Measurements from ENCODE around the gene HNRNPH2.

Gene HNRNPH2

DNA sequence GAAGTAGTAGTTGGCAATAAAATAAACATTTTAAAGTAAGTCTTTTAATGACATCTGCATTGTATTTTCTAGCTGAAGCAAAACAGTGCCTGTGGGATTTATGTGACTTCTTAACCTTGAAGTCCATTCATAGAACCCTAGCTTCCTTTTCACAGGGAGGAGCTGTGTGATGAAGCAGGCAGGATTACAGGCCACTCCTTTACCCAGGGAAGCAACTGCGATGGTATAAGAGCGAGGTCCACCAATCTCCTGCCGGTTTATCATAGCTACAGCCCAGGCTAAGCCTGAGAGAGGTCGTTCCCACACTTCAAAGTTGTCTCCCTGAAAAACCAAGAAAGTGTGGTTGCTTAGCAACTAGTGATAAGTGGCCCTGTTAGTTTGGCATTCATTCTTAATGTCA, 10.2 kb upstream of the HNRNPH2 start:
- Histone ChIP-seq H3K4me3 (ENCODE audit: low read depth, low read length) (no peak overlapping the region), H3K4me1 (ENCODE audit: control insufficient read depth, insufficient read depth, low read length) (no peaks in the 10 kb centered on the region), H3K27me3 (ENCODE audit: control insufficient read depth, insufficient read depth, low read length) (no peaks in the 10 kb centered on the region), H3K9ac (ENCODE audit: low read depth, low read length) (no peak overlapping the region), H3K36me3 (ENCODE audit: control insufficient read depth, insufficient read depth, low read length) (peaks cover 61% of the 10 kb centered on the region), H3K27ac (ENCODE audit: low read depth, low read length) (peak overlapping the region; percentile 59), H3K9me3 (ENCODE audit: control insufficient read depth, insufficient read depth, low read length) (peaks cover 19% of the 10 kb centered on the region)

DNA sequence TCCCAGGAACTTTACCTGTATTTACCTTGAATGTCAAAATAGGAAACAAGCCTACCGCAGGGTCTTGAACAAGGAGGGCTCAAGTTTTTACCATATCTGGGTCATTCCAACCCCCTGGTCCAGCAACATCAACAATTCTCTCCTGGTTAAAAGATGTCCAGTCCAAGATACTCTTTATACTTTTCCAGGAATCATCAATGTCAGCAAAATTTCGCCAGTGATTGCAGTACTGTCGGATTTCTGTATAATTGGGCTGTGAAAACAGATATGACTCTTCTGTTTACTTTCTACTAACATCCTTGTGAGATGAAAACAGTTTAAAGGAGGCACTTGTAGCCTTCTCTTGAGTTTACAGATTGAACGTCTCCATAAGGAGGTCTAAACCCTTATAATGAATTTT, 9.3 kb upstream of the HNRNPH2 start:
- H3K36me3 ChIP-seq (ENCODE audit: control insufficient read depth, insufficient read depth, low read length) = peaks cover 60% of the 10 kb centered on the region
- H3K4me1 ChIP-seq (ENCODE audit: control insufficient read depth, insufficient read depth, low read length) = no peaks in the 10 kb centered on the region
- H3K4me3 ChIP-seq (ENCODE audit: low read depth, low read length) = no peak overlapping the region
- no peak overlapping the region for H3K9ac ChIP-seq (ENCODE audit: low read depth, low read length)
- H3K9me3 ChIP-seq (ENCODE audit: control insufficient read depth, insufficient read depth, low read length) = peaks cover 17% of the 10 kb centered on the region
- H3K27me3 ChIP-seq (ENCODE audit: control insufficient read depth, insufficient read depth, low read length) = no peaks in the 10 kb centered on the region
- no peak overlapping the region for H3K27ac ChIP-seq (ENCODE audit: low read depth, low read length)

DNA sequence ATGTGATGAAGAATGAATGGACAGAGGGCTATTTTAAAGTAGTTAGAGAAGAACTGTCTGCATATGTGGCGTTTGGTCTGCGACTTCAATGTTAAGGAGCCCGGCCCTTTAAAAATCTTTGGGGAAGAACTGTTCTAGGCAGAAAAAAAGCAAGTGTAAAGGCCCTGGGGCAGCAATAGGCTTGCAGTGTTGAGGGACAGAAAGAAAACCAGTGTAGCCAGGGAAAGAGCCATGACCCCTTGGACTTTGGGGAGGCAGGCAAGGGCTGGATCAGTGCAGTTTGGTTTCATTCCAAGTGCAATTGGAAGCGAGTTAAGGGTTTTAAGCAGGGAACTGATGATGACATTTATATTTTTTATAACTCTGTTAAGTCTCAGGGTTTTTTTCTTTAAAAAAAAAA, 8.2 kb upstream of the HNRNPH2 start:
- Histone ChIP-seq H3K4me1 (ENCODE audit: control insufficient read depth, insufficient read depth, low read length) (no peaks in the 10 kb centered on the region), H3K36me3 (ENCODE audit: control insufficient read depth, insufficient read depth, low read length) (peaks cover 56% of the 10 kb centered on the region), H3K27ac (ENCODE audit: low read depth, low read length) (no peak overlapping the region), H3K9me3 (ENCODE audit: control insufficient read depth, insufficient read depth, low read length) (peaks cover 20% of the 10 kb centered on the region), H3K4me3 (ENCODE audit: low read depth, low read length) (no peak overlapping the region), H3K27me3 (ENCODE audit: control insufficient read depth, insufficient read depth, low read length) (no peaks in the 10 kb centered on the region), H3K9ac (ENCODE audit: low read depth, low read length) (no peak overlapping the region)

- Histone ChIP-seq H3K27ac (ENCODE audit: low read depth, low read length) (peak overlapping the region; percentile 94), H3K9ac (ENCODE audit: low read depth, low read length) (peak overlapping the region; percentile 91), H3K4me3 (ENCODE audit: low read depth, low read length) (peak overlapping the region; percentile 76)
These were observed 765 bp upstream of the HNRNPH2 start for GRCh38 chrX:101407167-101407747.

DNA sequence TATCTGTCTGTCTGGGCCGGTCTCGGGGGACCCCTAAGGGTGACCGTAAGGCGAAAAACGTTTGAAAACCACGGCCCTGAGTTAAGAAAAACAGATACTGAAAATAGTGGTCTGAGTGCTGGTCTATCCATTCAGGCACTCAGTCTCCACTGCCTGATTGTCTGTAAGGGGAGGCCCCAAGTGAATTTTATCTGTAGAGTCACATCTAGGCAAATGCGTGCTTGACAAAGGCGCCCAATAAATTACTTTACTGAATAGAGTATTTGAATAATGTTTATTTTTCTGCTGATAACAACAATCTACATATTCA, 465 bp downstream of the HNRNPH2 start:
- Histone ChIP-seq H3K27me3 (ENCODE audit: control insufficient read depth, insufficient read depth, low read length) (no peaks in the 10 kb centered on the region), H3K9ac (ENCODE audit: low read depth, low read length) (peak overlapping the region; percentile 96), H3K36me3 (ENCODE audit: control insufficient read depth, insufficient read depth, low read length) (peaks cover 27% of the 10 kb centered on the region), H3K27ac (ENCODE audit: low read depth, low read length) (peak overlapping the region; percentile 88), H3K4me1 (ENCODE audit: control insufficient read depth, insufficient read depth, low read length) (no peaks in the 10 kb centered on the region), H3K4me3 (ENCODE audit: low read depth, low read length) (peak overlapping the region; percentile 76), H3K9me3 (ENCODE audit: control insufficient read depth, insufficient read depth, low read length) (peaks cover 37% of the 10 kb centered on the region)

More at GRCh38 chrX:101407167-101407747, 765 bp upstream of the HNRNPH2 start:
- peaks cover 27% of the 10 kb centered on the region for H3K9me3 ChIP-seq (ENCODE audit: control insufficient read depth, insufficient read depth, low read length)
- H3K27me3 ChIP-seq (ENCODE audit: control insufficient read depth, insufficient read depth, low read length) = no peaks in the 10 kb centered on the region
- H3K4me1 ChIP-seq (ENCODE audit: control insufficient read depth, insufficient read depth, low read length) = no peaks in the 10 kb centered on the region
- H3K36me3 ChIP-seq (ENCODE audit: control insufficient read depth, insufficient read depth, low read length) = peaks cover 18% of the 10 kb centered on the region

GRCh38 chrX:101409043-101409442, 1.0 kb downstream of the HNRNPH2 start:
- no peak overlapping the region for H3K27ac ChIP-seq (ENCODE audit: low read depth, low read length)
- peak overlapping the region; percentile 96 for H3K9ac ChIP-seq (ENCODE audit: low read depth, low read length)
- peak overlapping the region; percentile 76 for H3K4me3 ChIP-seq (ENCODE audit: low read depth, low read length)
- H3K4me1 ChIP-seq (ENCODE audit: control insufficient read depth, insufficient read depth, low read length) = no peaks in the 10 kb centered on the region
- H3K9me3 ChIP-seq (ENCODE audit: control insufficient read depth, insufficient read depth, low read length) = peaks cover 37% of the 10 kb centered on the region
- H3K36me3 ChIP-seq (ENCODE audit: control insufficient read depth, insufficient read depth, low read length) = peaks cover 26% of the 10 kb centered on the region
- no peaks in the 10 kb centered on the region for H3K27me3 ChIP-seq (ENCODE audit: control insufficient read depth, insufficient read depth, low read length)

DNA sequence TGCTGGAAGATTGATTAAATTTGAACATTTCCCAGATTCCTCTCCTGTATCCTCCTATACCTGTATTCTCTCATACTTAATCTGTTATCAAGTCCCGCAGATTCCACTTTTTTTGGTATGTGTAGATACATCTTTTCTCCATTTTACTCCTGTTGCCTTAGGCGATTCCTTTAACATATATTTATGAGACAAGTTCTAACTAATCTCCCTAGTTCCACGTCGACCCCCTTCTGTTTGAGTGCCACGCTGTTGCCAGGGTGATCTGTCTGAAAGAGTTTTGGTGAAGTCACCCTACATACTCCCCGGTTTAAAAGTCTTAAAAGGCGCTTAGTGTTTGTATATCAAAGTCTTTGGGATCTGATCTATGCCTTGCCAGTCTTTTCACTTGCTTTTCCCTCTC, 2.4 kb downstream of the HNRNPH2 start:
- H3K9me3 ChIP-seq (ENCODE audit: control insufficient read depth, insufficient read depth, low read length) = peaks cover 34% of the 10 kb centered on the region
- no peaks in the 10 kb centered on the region for H3K27me3 ChIP-seq (ENCODE audit: control insufficient read depth, insufficient read depth, low read length)
- H3K4me3 ChIP-seq (ENCODE audit: low read depth, low read length) = peak overlapping the region; percentile 76; the same call in 1 of the 2 replicates
- peaks cover 25% of the 10 kb centered on the region for H3K36me3 ChIP-seq (ENCODE audit: control insufficient read depth, insufficient read depth, low read length)
- no peaks in the 10 kb centered on the region for H3K4me1 ChIP-seq (ENCODE audit: control insufficient read depth, insufficient read depth, low read length)
- no peak overlapping the region for H3K27ac ChIP-seq (ENCODE audit: low read depth, low read length)
- H3K9ac ChIP-seq (ENCODE audit: low read depth, low read length) = no peak overlapping the region

DNA sequence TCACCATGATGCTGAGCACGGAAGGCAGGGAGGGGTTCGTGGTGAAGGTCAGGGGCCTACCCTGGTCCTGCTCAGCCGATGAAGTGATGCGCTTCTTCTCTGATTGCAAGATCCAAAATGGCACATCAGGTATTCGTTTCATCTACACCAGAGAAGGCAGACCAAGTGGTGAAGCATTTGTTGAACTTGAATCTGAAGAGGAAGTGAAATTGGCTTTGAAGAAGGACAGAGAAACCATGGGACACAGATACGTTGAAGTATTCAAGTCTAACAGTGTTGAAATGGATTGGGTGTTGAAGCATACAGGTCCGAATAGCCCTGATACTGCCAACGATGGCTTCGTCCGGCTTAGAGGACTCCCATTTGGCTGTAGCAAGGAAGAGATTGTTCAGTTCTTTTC, 4.0 kb downstream of the HNRNPH2 start:
- no peaks in the 10 kb centered on the region for H3K27me3 ChIP-seq (ENCODE audit: control insufficient read depth, insufficient read depth, low read length)
- H3K36me3 ChIP-seq (ENCODE audit: control insufficient read depth, insufficient read depth, low read length) = peaks cover 25% of the 10 kb centered on the region
- no peaks in the 10 kb centered on the region for H3K4me1 ChIP-seq (ENCODE audit: control insufficient read depth, insufficient read depth, low read length)
- H3K27ac ChIP-seq (ENCODE audit: low read depth, low read length) = no peak overlapping the region
- H3K4me3 ChIP-seq (ENCODE audit: low read depth, low read length) = no peak overlapping the region
- no peak overlapping the region for H3K9ac ChIP-seq (ENCODE audit: low read depth, low read length)
- peaks cover 28% of the 10 kb centered on the region for H3K9me3 ChIP-seq (ENCODE audit: control insufficient read depth, insufficient read depth, low read length)

DNA sequence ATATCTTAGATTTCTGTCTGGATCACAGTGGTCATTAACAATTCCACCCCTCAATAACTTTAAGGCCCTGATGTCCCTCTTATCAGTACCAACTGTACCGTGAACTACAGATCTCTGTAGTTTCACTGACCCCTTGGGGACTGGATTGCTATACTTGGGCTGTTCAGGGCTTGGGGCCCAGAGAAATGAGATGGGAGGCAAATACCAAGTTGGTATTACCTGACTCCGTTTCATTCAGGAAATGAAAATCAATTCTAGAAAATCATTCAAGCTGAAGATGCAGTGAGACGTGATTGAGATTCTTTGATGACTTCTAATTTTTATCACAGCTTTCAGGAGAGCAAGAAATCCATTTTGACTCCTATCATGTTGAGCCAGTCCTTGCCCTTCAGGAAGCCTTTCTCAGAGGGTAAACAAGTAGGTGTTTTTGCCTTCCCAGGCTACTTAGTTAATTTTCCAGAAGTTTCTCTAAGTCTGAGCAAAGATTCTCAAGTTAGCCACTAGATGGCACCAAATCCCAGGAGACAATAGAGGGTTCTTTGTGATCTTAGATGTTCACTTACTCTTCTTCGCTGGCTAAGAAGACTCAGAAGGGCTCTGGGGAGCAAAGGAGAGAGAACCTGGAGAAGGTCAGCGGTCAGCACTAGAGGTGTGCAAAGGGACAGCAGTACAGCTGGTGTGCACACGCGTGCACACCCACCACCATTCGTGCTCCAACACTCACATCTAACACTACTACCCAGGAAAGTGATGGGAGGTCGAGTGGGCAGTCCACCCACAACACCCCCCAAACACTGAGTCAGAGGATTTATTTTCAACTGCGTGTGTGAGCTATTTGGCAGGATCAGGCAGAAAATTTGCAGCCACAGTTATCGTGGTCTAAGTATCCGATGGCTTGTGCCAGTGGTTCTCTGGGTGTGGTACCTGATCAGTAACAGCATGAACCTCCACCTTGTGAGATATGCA, 7.4 kb downstream of the HNRNPH2 start:
- Histone ChIP-seq H3K4me1 (ENCODE audit: control insufficient read depth, insufficient read depth, low read length) (0 out of 2 replicates have a peak, but pooled peaks cover 5% of the 10 kb centered on the region), H3K4me3 (ENCODE audit: low read depth, low read length) (no peak overlapping the region), H3K27me3 (ENCODE audit: control insufficient read depth, insufficient read depth, low read length) (no peaks in the 10 kb centered on the region), H3K9me3 (ENCODE audit: control insufficient read depth, insufficient read depth, low read length) (peaks cover 29% of the 10 kb centered on the region), H3K36me3 (ENCODE audit: control insufficient read depth, insufficient read depth, low read length) (peaks cover 25% of the 10 kb centered on the region), H3K9ac (ENCODE audit: low read depth, low read length) (no peak overlapping the region), H3K27ac (ENCODE audit: low read depth, low read length) (peak overlapping the region; percentile 23)

GRCh38 chrX:101416691-101417090, 8.7 kb downstream of the HNRNPH2 start:
- Histone ChIP-seq H3K4me3 (ENCODE audit: low read depth, low read length) (no peak overlapping the region; the same call in 1 of the 2 replicates), H3K4me1 (ENCODE audit: control insufficient read depth, insufficient read depth, low read length) (0 out of 2 replicates have a peak, but pooled peaks cover 5% of the 10 kb centered on the region), H3K9ac (ENCODE audit: low read depth, low read length) (no peak overlapping the region), H3K27ac (ENCODE audit: low read depth, low read length) (no peak overlapping the region), H3K9me3 (ENCODE audit: control insufficient read depth, insufficient read depth, low read length) (peaks cover 31% of the 10 kb centered on the region), H3K27me3 (ENCODE audit: control insufficient read depth, insufficient read depth, low read length) (no peaks in the 10 kb centered on the region), H3K36me3 (ENCODE audit: control insufficient read depth, insufficient read depth, low read length) (peaks cover 27% of the 10 kb centered on the region)

DNA sequence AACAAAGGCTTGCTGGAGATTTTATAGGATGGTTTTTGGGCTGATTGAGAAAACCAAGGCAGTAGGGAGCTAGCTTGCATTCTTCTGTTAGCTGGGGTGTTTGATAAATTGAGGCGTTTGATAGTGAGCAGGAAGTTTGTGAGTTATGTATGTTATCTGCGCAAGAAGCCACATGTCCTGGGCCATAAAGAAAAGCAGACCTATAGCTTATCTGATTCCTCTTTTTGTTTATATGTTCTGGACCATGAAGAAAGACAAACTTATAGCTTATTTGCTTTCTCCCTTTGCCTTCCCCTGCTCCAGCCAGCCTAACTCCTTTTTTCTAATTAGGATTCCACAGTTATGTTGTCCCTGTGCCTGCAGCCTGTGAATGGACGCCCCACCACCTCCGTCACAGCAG, 9.2 kb downstream of the HNRNPH2 start:
- no peak overlapping the region for H3K27ac ChIP-seq (ENCODE audit: low read depth, low read length)
- peaks cover 22% of the 10 kb centered on the region for H3K36me3 ChIP-seq (ENCODE audit: control insufficient read depth, insufficient read depth, low read length)
- H3K9me3 ChIP-seq (ENCODE audit: control insufficient read depth, insufficient read depth, low read length) = peaks cover 26% of the 10 kb centered on the region
- no peak overlapping the region for H3K9ac ChIP-seq (ENCODE audit: low read depth, low read length)
- no peaks in the 10 kb centered on the region for H3K27me3 ChIP-seq (ENCODE audit: control insufficient read depth, insufficient read depth, low read length)
- H3K4me1 ChIP-seq (ENCODE audit: control insufficient read depth, insufficient read depth, low read length) = 0 out of 2 replicates have a peak, but pooled peaks cover 5% of the 10 kb centered on the region
- H3K4me3 ChIP-seq (ENCODE audit: low read depth, low read length) = peak overlapping the region; percentile 71; the same call in 1 of the 2 replicates
